SK-N-SH (cell line): Measurements from ENCODE around the gene RASA3. TPM values are rescaled to one million over a fixed set of nuclear protein-coding genes. Genes with fewer than 3 reads are reported as not detected.

ENCODE experiments used
- CTCF ChIA-PET: fragments of 300-600, 350-600 bp; formaldehyde crosslinking; extraction: SDS; loops from one replicate; lab custom pipeline; 2021; lab: Yijun Ruan, JAX
- POLR2A ChIA-PET: fragments of 350-600 bp; sonication (Branson Sonifier 250); formaldehyde crosslinking; extraction: SDS; loops from one replicate; lab custom pipeline; 2020; ENCODE audit warnings: antibody characterized with exemption, inconsistent platforms; lab: Yijun Ruan, JAX
- DNase-seq: peaks from one replicate; pipeline ENCODE4 v3.0.0; 2012
- H2AFZ ChIP-seq: fragments of 200-600 bp; sonication (generic); 2 replicates; pipeline ENCODE4 v1.8.1; 2016; ENCODE audit warnings: antibody characterized with exemption, mild to moderate bottlenecking, low read depth
- H3F3A ChIP-seq: fragments of 200-600 bp; sonication (generic); replicated peaks from 2 replicates; pipeline ENCODE3; 2016; ENCODE audit warnings: antibody characterized with exemption, mild to moderate bottlenecking; ENCODE audit not compliant: insufficient read depth
- H3K27ac ChIP-seq, 2 experiments: fragments of 200-500 bp in 1 of 2; fragments of 200-600 bp in 1 of 2; sonication (Bioruptor generic) in 1 of 2; sonication (generic), shearing (Covaris generic) in 1 of 2; 2 replicates each; pipeline versions ENCODE4 v1.5.1 to v1.6.1; 2014 to 2016; ENCODE audit warnings: low read depth in 2 of 2, inconsistent platforms in 1 of 2, low read length in 1 of 2, mild to moderate bottlenecking in 1 of 2, mixed read lengths in 1 of 2
- H3K27me3 ChIP-seq: fragments of 200-600 bp; sonication (generic), shearing (Covaris generic); 2 replicates; pipeline ENCODE4 v1.6.1; 2016; ENCODE audit warnings: mixed run types; ENCODE audit not compliant: insufficient read depth
- H3K36me3 ChIP-seq, 2 experiments: fragments of 200-500 bp in 1 of 2; fragments of 200-600 bp in 1 of 2; sonication (Bioruptor generic) in 1 of 2; sonication (generic) in 1 of 2; replicated peaks in 1 of 2; 2 replicates each; pipeline versions ENCODE3 to v1.5.1; 2014 to 2016; ENCODE audit warnings: low read length in 1 of 2, mild to moderate bottlenecking in 1 of 2; ENCODE audit not compliant: insufficient read depth in 2 of 2, control insufficient read depth in 1 of 2
- H3K4me1 ChIP-seq, 2 experiments: fragments of 200-500 bp in 1 of 2; fragments of 200-600 bp in 1 of 2; sonication (Bioruptor generic) in 1 of 2; sonication (generic), shearing (Covaris generic) in 1 of 2; 2 replicates each; pipeline versions ENCODE4 v1.5.1 to v1.6.1; 2014 to 2016; ENCODE audit warnings: low read depth in 1 of 2, low read length in 1 of 2, mixed run types in 1 of 2; ENCODE audit not compliant: insufficient read depth in 2 of 2, control insufficient read depth in 1 of 2
- H3K4me2 ChIP-seq: fragments of 200-600 bp; sonication (generic), shearing (Covaris generic); 2 replicates; pipeline ENCODE4 v1.6.1; 2017; ENCODE audit warnings: mixed run types
- H3K4me3 ChIP-seq, 2 experiments: fragments of 200-500 bp in 1 of 2; fragments of 200-600 bp in 1 of 2; sonication (Bioruptor generic) in 1 of 2; sonication (generic), shearing (Covaris generic) in 1 of 2; 2 replicates each; pipeline versions ENCODE4 v1.5.1 to v1.8.1; 2014 to 2016; ENCODE audit warnings: low read depth in 2 of 2, inconsistent platforms in 1 of 2, low read length in 1 of 2, mild to moderate bottlenecking in 1 of 2, mixed read lengths in 1 of 2, moderate library complexity in 1 of 2
- H3K79me2 ChIP-seq: fragments of 200-600 bp; sonication (generic); 2 replicates; pipeline ENCODE4 v1.8.1; 2017; ENCODE audit warnings: mild to moderate bottlenecking; ENCODE audit not compliant: insufficient read depth
- H3K9ac ChIP-seq: fragments of 200-600 bp; sonication (generic); 2 replicates; pipeline ENCODE4 v1.6.1; 2017; ENCODE audit warnings: mixed run types
- H3K9me2 ChIP-seq: fragments of 200-600 bp; sonication (generic); 2 replicates; pipeline ENCODE4 v1.6.1; 2017; ENCODE audit warnings: mixed run types
- H3K9me3 ChIP-seq: fragments of 200-600 bp; sonication (generic); 2 replicates; pipeline ENCODE4 v1.6.1; 2017; ENCODE audit warnings: mixed run types, mild to moderate bottlenecking, moderate library complexity
- H4K20me1 ChIP-seq: fragments of 200-600 bp; sonication (generic); 2 replicates; pipeline ENCODE4 v1.6.1; 2017; ENCODE audit warnings: mild to moderate bottlenecking, mixed run types; ENCODE audit not compliant: insufficient read depth
- CTCF ChIP-seq: fragments of 200-600 bp; sonication (generic); IDR thresholded peaks from 2 replicates; pipeline ENCODE4 v1.6.1; 2017; ENCODE audit warnings: antibody characterized with exemption, mild to moderate bottlenecking, moderate library complexity
- FOXM1 ChIP-seq: IDR thresholded peaks from 2 replicates; pipeline ENCODE4 v1.4.0; 2012; ENCODE audit warnings: low read depth, mild to moderate bottlenecking
- GABPA ChIP-seq: IDR thresholded peaks from 2 replicates; pipeline ENCODE4 v1.4.0; 2012; ENCODE audit warnings: low read depth, mild to moderate bottlenecking
- GATA2 ChIP-seq: sonication (generic); formaldehyde crosslinking; IDR thresholded peaks from 2 replicates; pipeline ENCODE4 v1.5.0; 2020; ENCODE audit warnings: mild to moderate bottlenecking, missing genetic modification reagents
- MAX ChIP-seq: IDR thresholded peaks from 2 replicates; pipeline ENCODE4 v1.4.0; 2012; ENCODE audit warnings: low read depth
- MEF2A ChIP-seq: IDR thresholded peaks from 2 replicates; pipeline ENCODE4 v1.4.0; 2012; ENCODE audit warnings: low read depth, borderline replicate concordance
- MXI1 ChIP-seq: IDR thresholded peaks from 2 replicates; pipeline ENCODE4 v1.6.1; 2012; ENCODE audit warnings: mild to moderate bottlenecking, low read depth, low read length, improper control_type of control experiment
- NFIC ChIP-seq: IDR thresholded peaks from 2 replicates; pipeline ENCODE4 v1.4.0; 2012; ENCODE audit warnings: borderline replicate concordance
- NRF1 ChIP-seq: IDR thresholded peaks from 2 replicates; pipeline ENCODE4 v1.6.1; 2012; ENCODE audit warnings: low read depth, mild to moderate bottlenecking, low read length
- PBX3 ChIP-seq: IDR thresholded peaks from 2 replicates; pipeline ENCODE4; 2012
- RCOR1 ChIP-seq: fragments of 150-350 bp; IDR thresholded peaks from 2 replicates; pipeline ENCODE4 v1.6.1; 2017; ENCODE audit warnings: antibody characterized with exemption, low read length
- REST ChIP-seq: IDR thresholded peaks from 2 replicates; pipeline ENCODE4 v1.6.1; 2012; ENCODE audit warnings: mild to moderate bottlenecking, low read depth, low read length, moderate library complexity
- RFX5 ChIP-seq: IDR thresholded peaks from 2 replicates; pipeline ENCODE4 v1.6.1; 2012; ENCODE audit warnings: mild to moderate bottlenecking, improper control_type of control experiment, low read length
- RXRA ChIP-seq: IDR thresholded peaks from 2 replicates; pipeline ENCODE4 v1.4.0; 2012; ENCODE audit warnings: low read depth, mild to moderate bottlenecking, borderline replicate concordance
- TAF1 ChIP-seq: IDR thresholded peaks from 2 replicates; pipeline ENCODE4 v1.6.1; 2012; ENCODE audit warnings: low read depth, mild to moderate bottlenecking, low read length, moderate library complexity, borderline replicate concordance
- USF2 ChIP-seq: fragments of 150-350 bp; IDR thresholded peaks from 2 replicates; pipeline ENCODE4 v1.6.1; 2017; ENCODE audit warnings: antibody characterized with exemption, low read length, low read depth, borderline replicate concordance
- YY1 ChIP-seq: IDR thresholded peaks from 2 replicates; pipeline ENCODE4 v1.4.0; 2012; ENCODE audit warnings: low read depth, mild to moderate bottlenecking
- WGBS: methylation state at CpG from one replicate; pipeline ENCODE4 v1.1.6; 2017; ENCODE audit warnings: low lambda C conversion rate; 5-methylcytosine and 5-hydroxymethylcytosine counted together
- polyA plus RNA-seq, 3 experiments: library from polyadenylated mRNA; depleted of rRNA; stranded (reverse); fragments of >200 nt; gene quantifications; 2 replicates each; pipeline ENCODE4 v1.2.3, GENCODE V29; 2012

The RASA3 gene
- polyA plus RNA-seq, 1 of the 3 experiments (the other 2 are of a cell fraction) = 25.1 TPM

- no peak for DNase-seq
- H3K27me3 ChIP-seq = no peaks in the 10 kb centered on the region
- no peak overlapping the region for H3K27ac ChIP-seq
- peaks cover 3% of the 10 kb centered on the region for H3F3A ChIP-seq
- H2AFZ ChIP-seq = no peak overlapping the region
- H3K4me1 ChIP-seq = peaks cover 0 to 24% of the 10 kb centered on the region in 2 experiments; a peak in 1 of 4 replicates
- CTCF ChIA-PET = interaction anchor here (0.7 kb wide), 1 partner anchor 75 kb away, joined by 3 read pairs; no protein-coding TSS in a partner anchor
- H4K20me1 ChIP-seq = no peaks in the 10 kb centered on the region
- no peak overlapping the region for H3K4me2 ChIP-seq
- POLR2A ChIA-PET = interaction anchor here (0.5 kb wide), 1 partner anchor 419 kb away, joined by 6 read pairs; no protein-coding TSS in a partner anchor
- no peak overlapping the region for H3K9ac ChIP-seq
- no peaks in the 10 kb centered on the region for H3K79me2 ChIP-seq
- TF ChIP-seq RXRA (no peak), TAF1 (no peak), REST (no peak), NFIC (no peak), GATA2 (no peak), USF2 (no peak), MXI1 (no peak), PBX3 (no peak), MAX (no peak), CTCF (no peak), GABPA (no peak), FOXM1 (no peak), YY1 (no peak), NRF1 (no peak), RFX5 (no peak), MEF2A (no peak), RCOR1 (no peak)
- no peak overlapping the region for H3K4me3 ChIP-seq
- 92% methylated on average over 20 of the region's 20 CpGs for WGBS
- H3K9me2 ChIP-seq = no peaks in the 10 kb centered on the region
- no peaks in the 10 kb centered on the region for H3K36me3 ChIP-seq
- H3K9me3 ChIP-seq = no peaks in the 10 kb centered on the region
These were observed 194.8 kb downstream of the RASA3 start for GRCh38 chr13:113937527-113938180.
